HepG2 (cell line): Measurements from ENCODE around the gene LRRC32. TPM values are rescaled to one million over a fixed set of nuclear protein-coding genes. Genes with fewer than 3 reads are reported as not detected.

Experiments used
- ATAC-seq: fragments of 200-7000 bp; cut with Tn5 transposase; 3 replicates; pipeline ENCODE4 v1.9.1; 2020; ENCODE audit warnings: mild to moderate bottlenecking, moderate library complexity
- BruUV-seq: library from RNA; stranded (reverse); fragments of 400-500 nt; replicated peaks from 2 replicates; lab custom pipeline; 2021; lab: Mats Ljungman, UMichigan
- CTCF ChIA-PET: fragments of 300-600 bp; formaldehyde crosslinking; extraction: SDS; loops from one replicate; lab custom pipeline; 2021; ENCODE audit warnings: low total read pairs, inconsistent platforms, low intra/inter-chr PET ratio; lab: Yijun Ruan, JAX
- POLR2A ChIA-PET: fragments of 350-600 bp; sonication (Branson Sonifier 250); formaldehyde crosslinking; loops from one replicate; lab custom pipeline; 2020; ENCODE audit warnings: antibody characterized with exemption, inconsistent platforms; lab: Yijun Ruan, JAX
- DNase-seq: peaks from one replicate; pipeline ENCODE4 v3.0.0-alpha.2; 2015; ENCODE audit warnings: low spot score
- FAIRE-seq: peaks from 3 replicates; lab custom pipeline; 2011; peaks lifted over from hg19 to GRCh38; lab: Jason Lieb, UNC
- H2AFZ ChIP-seq: one replicate; pipeline ENCODE4 v1.6.1; 2011; ENCODE audit warnings: low read length, inconsistent platforms
- H3K27ac ChIP-seq: fragments of 300-600 bp; 3 replicates; pipeline ENCODE4 v1.8.0; 2011; ENCODE audit warnings: mixed run types, mild to moderate bottlenecking, mixed read lengths, low read length, inconsistent platforms; ENCODE audit not compliant: insufficient read depth; ENCODE audit errors: extremely low read length
- H3K27me3 ChIP-seq, 2 experiments: fragments of 200-600 bp in 1 of 2; 2 replicates in 1 of 2; 3 replicates in 1 of 2; pipeline versions ENCODE4 v1.6.0 to v1.8.0; 2011; ENCODE audit warnings: low read length in 2 of 2, mild to moderate bottlenecking in 2 of 2, moderate library complexity in 2 of 2, inconsistent platforms in 1 of 2; ENCODE audit not compliant: insufficient read depth in 2 of 2, control insufficient read depth in 1 of 2
- H3K36me3 ChIP-seq, 2 experiments: fragments of 200-600 bp in 1 of 2; replicated peaks in 1 of 2; 2 replicates in 1 of 2; 3 replicates in 1 of 2; pipeline versions ENCODE4 v1.5.1 to v1.8.0; 2011; ENCODE audit warnings: low read length in 2 of 2, inconsistent platforms in 1 of 2; ENCODE audit not compliant: insufficient read depth in 2 of 2, control insufficient read depth in 1 of 2
- H3K4me1 ChIP-seq: 2 replicates; pipeline ENCODE4 v1.5.1; 2012; ENCODE audit warnings: low read length, inconsistent platforms; ENCODE audit not compliant: insufficient read depth
- H3K4me2 ChIP-seq: 2 replicates; pipeline ENCODE4 v1.6.0; 2011; ENCODE audit warnings: low read depth, low read length, inconsistent platforms
- H3K4me3 ChIP-seq, 3 experiments: fragments of 200-600 bp in 1 of 3; sonication (generic), shearing (Covaris generic) in 1 of 3; replicated peaks in 1 of 3; 2 replicates each; pipeline ENCODE4 v1.5.1; 2011 to 2016; ENCODE audit warnings: low read length in 3 of 3, inconsistent platforms in 2 of 3, low read depth in 2 of 3, mild to moderate bottlenecking in 2 of 3, control low read depth in 1 of 3, mixed read lengths in 1 of 3; ENCODE audit not compliant: insufficient read depth in 1 of 3
- H3K79me2 ChIP-seq: one replicate; pipeline ENCODE4 v1.6.1; 2011; ENCODE audit warnings: low read length, inconsistent platforms; ENCODE audit not compliant: insufficient read depth
- H3K9ac ChIP-seq: 2 replicates; pipeline ENCODE4 v1.6.0; 2011; ENCODE audit warnings: mild to moderate bottlenecking, low read depth, low read length, inconsistent platforms; ENCODE audit not compliant: insufficient read depth
- H3K9me3 ChIP-seq: 2 replicates; pipeline ENCODE4 v1.5.1; 2012; ENCODE audit warnings: mild to moderate bottlenecking, low read length
- H4K20me1 ChIP-seq: 2 replicates; pipeline ENCODE4 v1.6.0; 2011; ENCODE audit warnings: inconsistent platforms, mild to moderate bottlenecking, low read length, moderate library complexity; ENCODE audit not compliant: insufficient read depth
- FLYWCH1 ChIP-seq: sonication (generic); formaldehyde crosslinking; IDR thresholded peaks from 2 replicates; pipeline ENCODE4 v1.8.1; 2023; ENCODE audit warnings: mild to moderate bottlenecking, missing genetic modification reagents
- GZF1 ChIP-seq: sonication (generic); formaldehyde crosslinking; IDR thresholded peaks from 2 replicates; pipeline ENCODE4 v1.5.1; 2020; ENCODE audit warnings: mild to moderate bottlenecking, missing genetic modification reagents
- LCORL ChIP-seq, 2 experiments: fragments of 450-650 bp in 1 of 2; sonication (generic) in 1 of 2; formaldehyde crosslinking in 1 of 2; IDR thresholded peaks; 2 replicates each; pipeline versions ENCODE4 v1.5.0 to v1.6.1; 2017 to 2020; ENCODE audit warnings: antibody characterized with exemption in 1 of 2, missing genetic modification reagents in 1 of 2
- NFKB2 ChIP-seq: sonication (generic); formaldehyde crosslinking; IDR thresholded peaks from 2 replicates; pipeline ENCODE4 v1.4.0; 2020; ENCODE audit warnings: missing genetic modification reagents, borderline replicate concordance
- PHF5A ChIP-seq: IDR thresholded peaks from one replicate; pipeline ENCODE4 v1.6.1; 2018; ENCODE audit warnings: low read depth, missing genetic modification reagents; ENCODE audit not compliant: unreplicated experiment
- SIX1 ChIP-seq: sonication (generic); formaldehyde crosslinking; IDR thresholded peaks from 2 replicates; pipeline ENCODE4 v1.4.0; 2020; ENCODE audit warnings: missing genetic modification reagents, borderline replicate concordance
- ZNF205 ChIP-seq: IDR thresholded peaks from 2 replicates; pipeline ENCODE4 v1.6.1; 2018; ENCODE audit warnings: missing biosample characterization, missing genetic modification reagents
- ZNF335 ChIP-seq: sonication (generic); formaldehyde crosslinking; IDR thresholded peaks from 2 replicates; pipeline ENCODE4 v1.4.0; 2020; ENCODE audit warnings: missing genetic modification reagents
- ZNF446 ChIP-seq: sonication (generic); formaldehyde crosslinking; IDR thresholded peaks from 2 replicates; pipeline ENCODE4 v1.5.0; 2020; ENCODE audit warnings: mild to moderate bottlenecking, missing genetic modification reagents
- ZNF768 ChIP-seq: sonication (generic); formaldehyde crosslinking; IDR thresholded peaks from 2 replicates; pipeline ENCODE4 v1.4.0; 2020; ENCODE audit warnings: missing genetic modification reagents
- WGBS: methylation state at CpG from one replicate; pipeline ENCODE4 v1.1.6; 2017; ENCODE audit warnings: low lambda C conversion rate; 5-methylcytosine and 5-hydroxymethylcytosine counted together
- in situ Hi-C: cut with HindIII; loops from 2 replicates; pipeline ENCODE4 v1.10.0; 2017; ENCODE audit warnings: low pct_unique_long_range_greater_than_20kb; ENCODE audit not compliant: extremely low pct_ligation_motif_present
- intact Hi-C: fragments of 100-400 bp; cut with micrococcal nuclease; formaldehyde crosslinking; loops from one replicate; pipeline ENCODE4 v1.10.0; 2022; ENCODE audit not compliant: unreplicated experiment
- polyA plus RNA-seq, 8 experiments: library from polyadenylated mRNA; depleted of rRNA in 3 of 8; stranded (reverse) in 7 of 8; unstranded in 1 of 8; fragments of >200 nt; fragmentation: Illumina TruSeq in 4 of 8; extraction: Trizol in 4 of 8; gene quantifications; 2 replicates each; pipeline versions ENCODE4 v1.2.1 to v1.2.3, GENCODE V29; 2011 to 2016; ENCODE audit warnings: low read depth in 4 of 8, missing spikeins in 1 of 8, mixed read lengths in 1 of 8; ENCODE audit not compliant: insufficient read depth in 1 of 8
- total RNA-seq, 5 experiments: library from RNA; depleted of rRNA; stranded (reverse); fragments of >200 nt; fragmentation: Illumina TruSeq; extraction: Trizol; gene quantifications; 2 replicates each; pipeline ENCODE4 v1.2.3, GENCODE V29; 2016; ENCODE audit warnings: low read depth in 1 of 5
- TF ChIP-seq, protein P1 (sequence below): sonication (generic); formaldehyde crosslinking; IDR thresholded peaks from 2 replicates; pipeline ENCODE4 v1.4.0; 2020; ENCODE audit warnings: missing genetic modification reagents

The LRRC32 gene
- total and polyA plus RNA-seq, 2 of the 13 experiments (the other 11 are each of a cell fraction or from before 2014, with no cell fraction given): 0.07 TPM; not detected in 1

DNA sequence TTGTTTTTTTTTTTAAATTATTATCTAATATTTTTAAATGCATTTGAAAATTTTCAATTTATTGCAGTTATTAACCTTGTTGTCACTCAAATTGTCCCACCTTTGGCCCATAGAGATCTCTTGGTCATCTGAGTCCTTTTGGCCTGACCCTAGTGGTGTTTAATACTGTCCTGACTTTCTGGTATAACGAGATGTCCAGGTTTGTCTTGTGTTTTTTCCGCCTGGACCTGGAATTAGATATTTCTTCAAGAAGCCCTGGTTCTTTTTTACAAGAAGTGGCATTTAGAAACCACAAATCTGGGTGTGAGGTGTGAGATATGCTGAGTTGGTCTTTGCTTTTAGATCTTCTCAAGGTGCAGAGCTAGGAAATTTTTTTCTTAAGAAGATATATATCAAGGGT is 38.1 kb downstream of the LRRC32 start (continued):
- TF ChIP-seq, protein P1, sequence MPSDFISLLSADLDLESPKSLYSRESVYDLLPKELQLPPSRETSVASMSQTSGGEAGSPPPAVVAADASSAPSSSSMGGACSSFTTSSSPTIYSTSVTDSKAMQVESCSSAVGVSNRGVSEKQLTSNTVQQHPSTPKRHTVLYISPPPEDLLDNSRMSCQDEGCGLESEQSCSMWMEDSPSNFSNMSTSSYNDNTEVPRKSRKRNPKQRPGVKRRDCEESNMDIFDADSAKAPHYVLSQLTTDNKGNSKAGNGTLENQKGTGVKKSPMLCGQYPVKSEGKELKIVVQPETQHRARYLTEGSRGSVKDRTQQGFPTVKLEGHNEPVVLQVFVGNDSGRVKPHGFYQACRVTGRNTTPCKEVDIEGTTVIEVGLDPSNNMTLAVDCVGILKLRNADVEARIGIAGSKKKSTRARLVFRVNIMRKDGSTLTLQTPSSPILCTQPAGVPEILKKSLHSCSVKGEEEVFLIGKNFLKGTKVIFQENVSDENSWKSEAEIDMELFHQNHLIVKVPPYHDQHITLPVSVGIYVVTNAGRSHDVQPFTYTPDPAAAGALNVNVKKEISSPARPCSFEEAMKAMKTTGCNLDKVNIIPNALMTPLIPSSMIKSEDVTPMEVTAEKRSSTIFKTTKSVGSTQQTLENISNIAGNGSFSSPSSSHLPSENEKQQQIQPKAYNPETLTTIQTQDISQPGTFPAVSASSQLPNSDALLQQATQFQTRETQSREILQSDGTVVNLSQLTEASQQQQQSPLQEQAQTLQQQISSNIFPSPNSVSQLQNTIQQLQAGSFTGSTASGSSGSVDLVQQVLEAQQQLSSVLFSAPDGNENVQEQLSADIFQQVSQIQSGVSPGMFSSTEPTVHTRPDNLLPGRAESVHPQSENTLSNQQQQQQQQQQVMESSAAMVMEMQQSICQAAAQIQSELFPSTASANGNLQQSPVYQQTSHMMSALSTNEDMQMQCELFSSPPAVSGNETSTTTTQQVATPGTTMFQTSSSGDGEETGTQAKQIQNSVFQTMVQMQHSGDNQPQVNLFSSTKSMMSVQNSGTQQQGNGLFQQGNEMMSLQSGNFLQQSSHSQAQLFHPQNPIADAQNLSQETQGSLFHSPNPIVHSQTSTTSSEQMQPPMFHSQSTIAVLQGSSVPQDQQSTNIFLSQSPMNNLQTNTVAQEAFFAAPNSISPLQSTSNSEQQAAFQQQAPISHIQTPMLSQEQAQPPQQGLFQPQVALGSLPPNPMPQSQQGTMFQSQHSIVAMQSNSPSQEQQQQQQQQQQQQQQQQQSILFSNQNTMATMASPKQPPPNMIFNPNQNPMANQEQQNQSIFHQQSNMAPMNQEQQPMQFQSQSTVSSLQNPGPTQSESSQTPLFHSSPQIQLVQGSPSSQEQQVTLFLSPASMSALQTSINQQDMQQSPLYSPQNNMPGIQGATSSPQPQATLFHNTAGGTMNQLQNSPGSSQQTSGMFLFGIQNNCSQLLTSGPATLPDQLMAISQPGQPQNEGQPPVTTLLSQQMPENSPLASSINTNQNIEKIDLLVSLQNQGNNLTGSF: no peak
- TF ChIP-seq SIX1 (CRISPR knock-in tag) (no peak), ZNF335 (CRISPR knock-in tag) (no peak), GZF1 (CRISPR knock-in tag) (no peak), ZNF446 (no peak), LCORL (IDR thresholded peaks at IDR 0.05) (no peak), LCORL (CRISPR knock-in tag; IDR thresholded peaks at IDR 0.05) (no peak)

DNA sequence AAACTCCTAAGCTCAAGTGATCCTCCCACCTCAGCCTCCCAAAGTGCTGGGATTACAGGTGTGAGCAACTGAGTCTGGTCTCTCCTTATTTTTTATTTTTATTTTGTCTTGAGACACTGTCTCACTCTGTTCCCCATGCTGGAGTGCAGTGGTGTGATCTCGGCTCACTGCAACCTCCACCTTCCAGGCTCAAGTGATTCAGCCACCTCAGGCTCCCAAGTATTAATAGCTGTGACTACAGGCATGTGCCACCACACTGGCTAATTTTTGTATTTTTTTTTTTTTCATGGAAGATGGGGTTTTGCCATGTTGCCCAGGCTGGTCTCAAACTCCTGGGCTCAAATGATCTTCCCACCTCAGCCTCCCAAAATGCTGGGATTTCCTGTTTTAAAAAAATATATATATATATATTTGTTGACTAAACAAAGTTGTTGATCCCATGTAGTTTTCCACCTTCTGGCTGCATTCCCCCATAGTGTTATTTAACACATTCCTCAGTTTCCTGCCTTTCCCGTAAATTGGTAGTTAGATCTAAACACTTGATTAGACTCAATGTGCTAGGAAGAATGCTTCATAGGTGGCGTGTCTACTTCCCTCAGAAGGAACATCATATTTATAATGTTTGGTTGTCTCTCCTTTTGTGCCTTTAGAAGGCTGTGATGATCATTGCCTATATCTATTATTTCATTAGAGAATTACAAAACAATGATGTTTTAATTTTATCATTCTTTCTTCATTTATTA is 38.8 kb downstream of the LRRC32 start:
- no peak overlapping the region for H2AFZ ChIP-seq
- no peaks in the 10 kb centered on the region for H3K9me3 ChIP-seq
- ChIA-PET CTCF (no interaction called here), POLR2A (no interaction called here)
- DNase-seq (no peak), ATAC-seq (no peak), FAIRE-seq (no peak)
- intact Hi-C loops (no loop called here), in situ Hi-C loops (no loop called here)
- no peaks in the 10 kb centered on the region for H3K79me2 ChIP-seq
- no peak overlapping the region for H3K4me3 ChIP-seq
- no peaks in the 10 kb centered on the region for H3K4me1 ChIP-seq
- no peak overlapping the region for H3K9ac ChIP-seq
- no TSS peak for BruUV-seq
- no peak for TF ChIP-seq FLYWCH1 (CRISPR knock-in tag)
- no peak for TF ChIP-seq PHF5A (CRISPR knock-in tag)
- no peak for TF ChIP-seq ZNF768 (CRISPR knock-in tag)
- TF ChIP-seq NFKB2 (CRISPR knock-in tag): no peak
- no peak for TF ChIP-seq ZNF205 (CRISPR knock-in tag)
- H3K4me2 ChIP-seq: no peak overlapping the region
- H3K27me3 ChIP-seq: peaks cover 5 to 19% of the 10 kb centered on the region in 2 experiments
- 23% methylated on average over 3 of the region's 3 CpGs for WGBS
- no peaks in the 10 kb centered on the region for H3K36me3 ChIP-seq
- H4K20me1 ChIP-seq: no peaks in the 10 kb centered on the region
- H3K27ac ChIP-seq: no peak overlapping the region
